GM12878 (cell line): ENCODE data around the gene CCDC181. TPM values are rescaled to one million over a fixed set of nuclear protein-coding genes. Genes with fewer than 3 reads are reported as not detected.
A peak's percentile ranks its signal among the peaks of the same experiment; 100 is the strongest.

Experiments
- ATF7 ChIP-seq: fragments of 450-650 bp; IDR thresholded peaks from 2 replicates; pipeline ENCODE4 v1.6.1; 2016; ENCODE audit warnings: low read depth, mild to moderate bottlenecking
- BCL11A ChIP-seq: IDR thresholded peaks from 2 replicates; pipeline ENCODE4 v1.6.1; 2011; ENCODE audit warnings: low read depth, low read length
- CREB1 ChIP-seq: IDR thresholded peaks from 2 replicates; pipeline ENCODE4 v1.6.1; 2012; ENCODE audit warnings: low read depth, mild to moderate bottlenecking, inconsistent platforms
- CREM ChIP-seq: IDR thresholded peaks from 2 replicates; pipeline ENCODE4 v1.6.1; 2014; ENCODE audit warnings: antibody characterized with exemption, low read depth
- FOXM1 ChIP-seq: IDR thresholded peaks from 2 replicates; pipeline ENCODE4 v1.6.1; 2012; ENCODE audit warnings: low read depth, mild to moderate bottlenecking, inconsistent platforms, low read length, moderate library complexity
- GABPA ChIP-seq: IDR thresholded peaks from 2 replicates; pipeline ENCODE4 v1.6.1; 2014; ENCODE audit warnings: antibody characterized with exemption, low read depth, mild to moderate bottlenecking, inconsistent platforms
- HDAC2 ChIP-seq: fragments of 200-600 bp; sonication (generic); IDR thresholded peaks from 2 replicates; pipeline ENCODE4 v1.6.1; 2017
- IKZF1 ChIP-seq: fragments of 450-650 bp; conservative IDR thresholded peaks from 2 replicates; pipeline ENCODE4 v1.6.1; 2017; ENCODE audit warnings: antibody characterized with exemption, mild to moderate bottlenecking
- IRF4 ChIP-seq: IDR thresholded peaks from 2 replicates; pipeline ENCODE4 v1.6.1; 2011; ENCODE audit warnings: low read depth, low read length
- JUNB ChIP-seq: IDR thresholded peaks from 2 replicates; pipeline ENCODE4 v1.6.1; 2016; ENCODE audit warnings: antibody characterized with exemption, mild to moderate bottlenecking
- LARP7 ChIP-seq: fragments of 450-650 bp; IDR thresholded peaks from 2 replicates; pipeline ENCODE4 v1.6.1; 2017; ENCODE audit warnings: mild to moderate bottlenecking
- MEF2B ChIP-seq: fragments of 450-650 bp; IDR thresholded peaks from 2 replicates; pipeline ENCODE4 v1.6.1; 2018; ENCODE audit warnings: mild to moderate bottlenecking, moderate library complexity; ENCODE audit not compliant: partially characterized antibody, poor library complexity, severe bottlenecking
- MTA2 ChIP-seq: fragments of 450-650 bp; IDR thresholded peaks from 2 replicates; pipeline ENCODE4 v1.6.1; 2016; ENCODE audit warnings: low read depth, mild to moderate bottlenecking, moderate library complexity
- MYB ChIP-seq: fragments of 150-350 bp; IDR thresholded peaks from 2 replicates; pipeline ENCODE4 v1.6.1; 2014; ENCODE audit warnings: mild to moderate bottlenecking, low read depth, low read length, borderline replicate concordance
- NBN ChIP-seq: fragments of 450-650 bp; IDR thresholded peaks from 2 replicates; pipeline ENCODE4 v1.6.1; 2016
- NFIC ChIP-seq: IDR thresholded peaks from 2 replicates; pipeline ENCODE4 v1.6.1; 2012; ENCODE audit warnings: low read depth, mild to moderate bottlenecking, inconsistent platforms, low read length, moderate library complexity
- NFYB ChIP-seq: IDR thresholded peaks from 2 replicates; pipeline ENCODE4 v1.6.1; 2011; ENCODE audit warnings: low read depth, mild to moderate bottlenecking, low read length, improper control_type of control experiment, moderate library complexity; ENCODE audit not compliant: insufficient read depth
- PAX5 ChIP-seq: IDR thresholded peaks from 2 replicates; pipeline ENCODE4 v1.6.1; 2011; ENCODE audit warnings: low read depth, low read length, borderline replicate concordance
- RAD51 ChIP-seq: fragments of 450-650 bp; IDR thresholded peaks from 2 replicates; pipeline ENCODE4 v1.6.1; 2016; ENCODE audit warnings: moderate library complexity, mild to moderate bottlenecking, inconsistent platforms
- RUNX3 ChIP-seq: IDR thresholded peaks from 2 replicates; pipeline ENCODE4 v1.6.1; 2012; ENCODE audit warnings: low read length, inconsistent platforms
- SKIL ChIP-seq: fragments of 450-650 bp; IDR thresholded peaks from 2 replicates; pipeline ENCODE4 v1.6.1; 2017; ENCODE audit warnings: mild to moderate bottlenecking, low read depth, inconsistent platforms; ENCODE audit not compliant: poor library complexity, severe bottlenecking
- WRNIP1 ChIP-seq: IDR thresholded peaks from 2 replicates; pipeline ENCODE4 v1.6.1; 2011; ENCODE audit warnings: low read depth, low read length, improper control_type of control experiment, borderline replicate concordance
- YY1 ChIP-seq: IDR thresholded peaks from 2 replicates; pipeline ENCODE4 v1.6.1; 2011; ENCODE audit warnings: low read depth, mild to moderate bottlenecking, low read length
- ZBED1 ChIP-seq: IDR thresholded peaks from 2 replicates; pipeline ENCODE4 v1.6.1; 2016; ENCODE audit warnings: borderline replicate concordance
- polyA plus RNA-seq, 11 experiments: library from polyadenylated mRNA; depleted of rRNA in 4 of 11; unstranded in 6 of 11; stranded (reverse) in 5 of 11; fragments of >200 nt; fragmentation: Nextera tagmentation in 4 of 11; fragmentation: Illumina TruSeq in 1 of 11; extraction: Ambion mirVana in 4 of 11; extraction: Trizol in 1 of 11; gene quantifications; 1 replicate in 1 of 11; 2 replicates in 10 of 11; pipeline versions ENCODE4 v1.2.1 to v1.2.3, GENCODE V29; 2011 to 2016; ENCODE audit warnings: inconsistent platforms in 2 of 11, missing spikeins in 2 of 11, low read depth in 1 of 11
- total RNA-seq, 4 experiments: library from RNA; depleted of rRNA in 3 of 4; stranded (reverse); fragments of >200 nt in 3 of 4; fragmentation: Illumina TruSeq in 1 of 4; extraction: Trizol in 1 of 4; gene quantifications; 2 replicates each; pipeline versions ENCODE4 v1.2.1 to v1.2.3, GENCODE V29; 2013 to 2021
- TF ChIP-seq, protein P1 (sequence below): fragments of 450-650 bp; IDR thresholded peaks from 2 replicates; pipeline ENCODE4 v1.6.1; 2016; ENCODE audit warnings: mild to moderate bottlenecking
- TF ChIP-seq, protein P2 (sequence below): fragments of 450-650 bp; IDR thresholded peaks from 2 replicates; pipeline ENCODE4 v1.6.1; 2017; ENCODE audit warnings: mild to moderate bottlenecking, moderate library complexity

The CCDC181 gene
- total and polyA plus RNA-seq, 10 of the 15 experiments (the other 5 are each of a cell fraction or from before 2014, with no cell fraction given): not detected

- TF ChIP-seq ATF7: peak; percentile 82
- no peak for TF ChIP-seq YY1
- peak; percentile 77 for TF ChIP-seq CREB1
- TF ChIP-seq RAD51: no peak
- TF ChIP-seq JUNB: peak; percentile 86
- TF ChIP-seq MYB: no peak
- 0 out of 2 replicates have a peak, but pooled peaks have one; percentile 39 for TF ChIP-seq GABPA
- TF ChIP-seq IRF4: peak; percentile 55; the same call in 1 of the 2 replicates
- peak; percentile 81; the same call in 1 of the 2 replicates for TF ChIP-seq NFIC
- TF ChIP-seq LARP7: no peak
- peak; percentile 72; the same call in 1 of the 2 replicates for TF ChIP-seq CREM
- peak; percentile 61 for TF ChIP-seq SKIL
- peak; percentile 52 for TF ChIP-seq IKZF1
- TF ChIP-seq FOXM1: peak; percentile 39; the same call in 1 of the 2 replicates
- peak; percentile 99 for TF ChIP-seq RUNX3
- no peak for TF ChIP-seq WRNIP1
- TF ChIP-seq, protein P1, sequence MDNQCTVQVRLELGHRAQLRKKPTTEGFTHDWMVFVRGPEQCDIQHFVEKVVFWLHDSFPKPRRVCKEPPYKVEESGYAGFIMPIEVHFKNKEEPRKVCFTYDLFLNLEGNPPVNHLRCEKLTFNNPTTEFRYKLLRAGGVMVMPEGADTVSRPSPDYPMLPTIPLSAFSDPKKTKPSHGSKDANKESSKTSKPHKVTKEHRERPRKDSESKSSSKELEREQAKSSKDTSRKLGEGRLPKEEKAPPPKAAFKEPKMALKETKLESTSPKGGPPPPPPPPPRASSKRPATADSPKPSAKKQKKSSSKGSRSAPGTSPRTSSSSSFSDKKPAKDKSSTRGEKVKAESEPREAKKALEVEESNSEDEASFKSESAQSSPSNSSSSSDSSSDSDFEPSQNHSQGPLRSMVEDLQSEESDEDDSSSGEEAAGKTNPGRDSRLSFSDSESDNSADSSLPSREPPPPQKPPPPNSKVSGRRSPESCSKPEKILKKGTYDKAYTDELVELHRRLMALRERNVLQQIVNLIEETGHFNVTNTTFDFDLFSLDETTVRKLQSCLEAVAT: 0 out of 2 replicates have a peak, but pooled peaks have one; percentile 34
- no peak for TF ChIP-seq ZBED1
- TF ChIP-seq NBN: no peak
- TF ChIP-seq, protein P2, sequence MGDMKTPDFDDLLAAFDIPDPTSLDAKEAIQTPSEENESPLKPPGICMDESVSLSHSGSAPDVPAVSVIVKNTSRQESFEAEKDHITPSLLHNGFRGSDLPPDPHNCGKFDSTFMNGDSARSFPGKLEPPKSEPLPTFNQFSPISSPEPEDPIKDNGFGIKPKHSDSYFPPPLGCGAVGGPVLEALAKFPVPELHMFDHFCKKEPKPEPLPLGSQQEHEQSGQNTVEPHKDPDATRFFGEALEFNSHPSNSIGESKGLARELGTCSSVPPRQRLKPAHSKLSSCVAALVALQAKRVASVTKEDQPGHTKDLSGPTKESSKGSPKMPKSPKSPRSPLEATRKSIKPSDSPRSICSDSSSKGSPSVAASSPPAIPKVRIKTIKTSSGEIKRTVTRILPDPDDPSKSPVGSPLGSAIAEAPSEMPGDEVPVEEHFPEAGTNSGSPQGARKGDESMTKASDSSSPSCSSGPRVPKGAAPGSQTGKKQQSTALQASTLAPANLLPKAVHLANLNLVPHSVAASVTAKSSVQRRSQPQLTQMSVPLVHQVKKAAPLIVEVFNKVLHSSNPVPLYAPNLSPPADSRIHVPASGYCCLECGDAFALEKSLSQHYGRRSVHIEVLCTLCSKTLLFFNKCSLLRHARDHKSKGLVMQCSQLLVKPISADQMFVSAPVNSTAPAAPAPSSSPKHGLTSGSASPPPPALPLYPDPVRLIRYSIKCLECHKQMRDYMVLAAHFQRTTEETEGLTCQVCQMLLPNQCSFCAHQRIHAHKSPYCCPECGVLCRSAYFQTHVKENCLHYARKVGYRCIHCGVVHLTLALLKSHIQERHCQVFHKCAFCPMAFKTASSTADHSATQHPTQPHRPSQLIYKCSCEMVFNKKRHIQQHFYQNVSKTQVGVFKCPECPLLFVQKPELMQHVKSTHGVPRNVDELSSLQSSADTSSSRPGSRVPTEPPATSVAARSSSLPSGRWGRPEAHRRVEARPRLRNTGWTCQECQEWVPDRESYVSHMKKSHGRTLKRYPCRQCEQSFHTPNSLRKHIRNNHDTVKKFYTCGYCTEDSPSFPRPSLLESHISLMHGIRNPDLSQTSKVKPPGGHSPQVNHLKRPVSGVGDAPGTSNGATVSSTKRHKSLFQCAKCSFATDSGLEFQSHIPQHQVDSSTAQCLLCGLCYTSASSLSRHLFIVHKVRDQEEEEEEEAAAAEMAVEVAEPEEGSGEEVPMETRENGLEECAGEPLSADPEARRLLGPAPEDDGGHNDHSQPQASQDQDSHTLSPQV: no peak
- peak; percentile 70 for TF ChIP-seq MTA2
- peak; percentile 66; the same call in 1 of the 2 replicates for TF ChIP-seq PAX5
- peak; percentile 41 for TF ChIP-seq MEF2B
- TF ChIP-seq BCL11A: peak; percentile 73
- TF ChIP-seq NFYB: no peak
- TF ChIP-seq HDAC2: no peak
Measured at GRCh38 chr1:169363046-169363730, 64.1 kb downstream of the CCDC181 start (continued).
